ENCODE measurements around the gene C5orf15.

- TF ChIP-seq CTCF (IDR thresholded peaks at IDR 0.05) (no peak), POLR2A (IDR thresholded peaks at IDR 0.05) (no peak)
Measured at GRCh38 chr5:133990396-133990795, 22.0 kb upstream of the C5orf15 start.
